Osteoblast (primary cell): ENCODE measurements around the gene NUDT16L1. TPM values are rescaled to one million over a fixed set of nuclear protein-coding genes. Genes with fewer than 3 reads are reported as not detected.

Experiments
- DNase-seq: peaks from one replicate; pipeline ENCODE4 v3.0.0; 2011; ENCODE audit warnings: low spot score, mixed read lengths; ENCODE audit not compliant: insufficient read length; ENCODE audit errors: missing footprints
- H2AFZ ChIP-seq: 2 replicates; pipeline ENCODE4 v1.6.0; 2011; ENCODE audit warnings: mild to moderate bottlenecking, low read length
- H3K27ac ChIP-seq: 2 replicates; pipeline ENCODE4 v1.5.1; 2011; ENCODE audit warnings: mild to moderate bottlenecking, low read depth, low read length, moderate library complexity
- H3K27me3 ChIP-seq: 2 replicates; pipeline ENCODE4 v1.6.0; 2012; ENCODE audit warnings: mild to moderate bottlenecking, control low read depth, inconsistent platforms, low read length, moderate library complexity; ENCODE audit not compliant: insufficient read depth
- H3K36me3 ChIP-seq: 2 replicates; pipeline ENCODE4 v1.5.1; 2011; ENCODE audit warnings: mild to moderate bottlenecking, low read length, control low read depth, moderate library complexity; ENCODE audit not compliant: insufficient read depth
- H3K4me1 ChIP-seq: 2 replicates; pipeline ENCODE4 v1.5.1; 2011; ENCODE audit warnings: mild to moderate bottlenecking, low read length, control low read depth, moderate library complexity; ENCODE audit not compliant: insufficient read depth
- H3K4me2 ChIP-seq: 2 replicates; pipeline ENCODE4 v1.6.0; 2011; ENCODE audit warnings: mild to moderate bottlenecking, low read length; ENCODE audit not compliant: insufficient read depth
- H3K4me3 ChIP-seq: fragments of 200-600 bp; sonication (generic); 3 replicates; pipeline ENCODE4 v1.5.1; 2012; ENCODE audit warnings: mild to moderate bottlenecking, low read length, inconsistent platforms; ENCODE audit not compliant: insufficient read depth
- H3K79me2 ChIP-seq: 2 replicates; pipeline ENCODE4 v1.6.0; 2012; ENCODE audit warnings: mild to moderate bottlenecking, low read length, control low read depth, inconsistent platforms; ENCODE audit not compliant: insufficient read depth
- H3K9me3 ChIP-seq: 2 replicates; pipeline ENCODE4 v1.5.1; 2011; ENCODE audit warnings: low read depth, low read length, control low read depth
- H4K20me1 ChIP-seq: 2 replicates; pipeline ENCODE4 v1.6.0; 2012; ENCODE audit warnings: mild to moderate bottlenecking, low read length, control low read depth; ENCODE audit not compliant: insufficient read depth
- CTCF ChIP-seq: IDR thresholded peaks from 2 replicates; pipeline ENCODE4 v1.5.1; 2011; ENCODE audit warnings: mild to moderate bottlenecking, low read depth, low read length, moderate library complexity; ENCODE audit errors: extremely low read depth
- total RNA-seq: library from RNA; depleted of rRNA; stranded (reverse); fragments of >200 nt; gene quantifications from 2 replicates; pipeline ENCODE4 v1.2.3, GENCODE V29; 2012

Gene NUDT16L1
- total RNA-seq, 1 donor, result 18.1 TPM

GRCh38 chr16:4666537-4667202 is 26.7 kb upstream of the NUDT16L1 start:
- Histone ChIP-seq H4K20me1 (peaks cover 9% of the 10 kb centered on the region), H2AFZ (no peak overlapping the region), H3K4me3 (no peak overlapping the region), H3K9me3 (no peaks in the 10 kb centered on the region), H3K27ac (no peak overlapping the region), H3K79me2 (peaks cover 10% of the 10 kb centered on the region), H3K36me3 (peaks cover 66% of the 10 kb centered on the region), H3K4me2 (no peak overlapping the region), H3K27me3 (no peaks in the 10 kb centered on the region), H3K4me1 (no peaks in the 10 kb centered on the region)
- peak; percentile 81 for DNase-seq
- no peak for TF ChIP-seq CTCF

GRCh38 chr16:4667203-4667963 is 26.0 kb upstream of the NUDT16L1 start:
- H3K36me3 ChIP-seq, result peaks cover 69% of the 10 kb centered on the region
- H3K4me3 ChIP-seq, result no peak overlapping the region
- H4K20me1 ChIP-seq, result peaks cover 7% of the 10 kb centered on the region
- H3K9me3 ChIP-seq, result no peaks in the 10 kb centered on the region
- TF ChIP-seq CTCF, result no peak
- no peaks in the 10 kb centered on the region for H3K4me1 ChIP-seq
- H3K27me3 ChIP-seq, result no peaks in the 10 kb centered on the region
- no peak overlapping the region for H3K27ac ChIP-seq
- H3K79me2 ChIP-seq, result peaks cover 7% of the 10 kb centered on the region
- no peak overlapping the region for H2AFZ ChIP-seq
- H3K4me2 ChIP-seq, result no peak overlapping the region
- peak; percentile 64 for DNase-seq

- no peak for TF ChIP-seq CTCF
- DNase-seq, result peak; percentile 39
- H3K4me1 ChIP-seq, result no peaks in the 10 kb centered on the region
- peaks cover 3% of the 10 kb centered on the region for H3K79me2 ChIP-seq
- H3K9me3 ChIP-seq, result no peaks in the 10 kb centered on the region
- H4K20me1 ChIP-seq, result peaks cover 7% of the 10 kb centered on the region
- peaks cover 71% of the 10 kb centered on the region for H3K36me3 ChIP-seq
- H3K4me3 ChIP-seq, result no peak overlapping the region
- no peak overlapping the region for H3K27ac ChIP-seq
- H3K27me3 ChIP-seq, result no peaks in the 10 kb centered on the region
- H2AFZ ChIP-seq, result no peak overlapping the region
- no peak overlapping the region for H3K4me2 ChIP-seq
Measured at GRCh38 chr16:4668313-4668960, 24.9 kb upstream of the NUDT16L1 start.
